WTC11 (cell line): ENCODE data around the gene CHN1. TPM values are rescaled to one million over a fixed set of nuclear protein-coding genes. Genes with fewer than 3 reads are reported as not detected.

Experiments used
- ATAC-seq: fragments of 200-7000 bp; cut with Tn5 transposase; 2 replicates; pipeline ENCODE4 v1.10.0; 2021; ENCODE audit warnings: mild to moderate bottlenecking, moderate library complexity
- CTCF ChIA-PET: fragments of 300-600 bp; sonication (Branson Sonifier 250); formaldehyde crosslinking; loops from one replicate; lab custom pipeline; 2021; ENCODE audit warnings: antibody characterized with exemption; lab: Charles Lee
- POLR2A ChIA-PET: fragments of 350-600 bp; sonication (Branson Sonifier 250); formaldehyde crosslinking; loops from one replicate; lab custom pipeline; 2021; ENCODE audit warnings: antibody characterized with exemption; lab: Charles Lee
- DNase-seq: peaks from one replicate; pipeline ENCODE4 v3.0.0; 2021; ENCODE audit warnings: low spot score
- H3K27ac Mint-ChIP-seq: 2 replicates; pipeline ENCODE4 v1.8.0; 2021; ENCODE audit warnings: mixed read lengths
- H3K27me3 Mint-ChIP-seq: 2 replicates; pipeline ENCODE4 v1.8.0; 2021; ENCODE audit warnings: low read depth, mild to moderate bottlenecking, moderate library complexity, mixed read lengths
- H3K36me3 Mint-ChIP-seq: 2 replicates; pipeline ENCODE4 v1.8.0; 2021; ENCODE audit warnings: mixed read lengths
- H3K4me1 Mint-ChIP-seq: 2 replicates; pipeline ENCODE4 v1.8.0; 2022; ENCODE audit warnings: mixed read lengths
- H3K4me3 Mint-ChIP-seq: 2 replicates; pipeline ENCODE4 v1.8.0; 2021; ENCODE audit warnings: mild to moderate bottlenecking, moderate library complexity, mixed read lengths
- H3K9me3 Mint-ChIP-seq: 2 replicates; pipeline ENCODE4 v1.8.0; 2021; ENCODE audit warnings: mixed read lengths
- ATF1 ChIP-seq: sonication (generic); formaldehyde crosslinking; IDR thresholded peaks from 2 replicates; pipeline ENCODE4 v1.8.1; 2023; ENCODE audit warnings: mild to moderate bottlenecking, moderate library complexity, missing genetic modification reagents
- GRHL2 ChIP-seq: fragments of 250-450 bp; sonication (Bioruptor Pico); IDR thresholded peaks from 2 replicates; pipeline ENCODE4 v1.8.0; 2022; ENCODE audit warnings: mild to moderate bottlenecking, moderate library complexity; ENCODE audit not compliant: insufficient replicate concordance, severe bottlenecking
- JAZF1 ChIP-seq: fragments of 250-450 bp; sonication (Bioruptor Pico); IDR thresholded peaks from 2 replicates; pipeline ENCODE4 v1.9.0; 2021; ENCODE audit warnings: moderate library complexity, mild to moderate bottlenecking, inconsistent platforms
- MXD4 ChIP-seq: fragments of 250-450 bp; sonication (Bioruptor Pico); IDR thresholded peaks from 2 replicates; pipeline ENCODE4 v1.8.0; 2021; ENCODE audit warnings: mild to moderate bottlenecking, moderate library complexity, borderline replicate concordance
- NFE2L1 ChIP-seq: sonication (generic); formaldehyde crosslinking; IDR thresholded peaks from 2 replicates; pipeline ENCODE4 v1.8.1; 2023; ENCODE audit warnings: missing genetic modification reagents
- NFYB ChIP-seq: sonication (generic); formaldehyde crosslinking; conservative IDR thresholded peaks from 2 replicates; pipeline ENCODE4 v1.8.0; 2022; ENCODE audit warnings: low read depth, missing genetic modification reagents
- PREB ChIP-seq: sonication (generic); formaldehyde crosslinking; IDR thresholded peaks from 2 replicates; pipeline ENCODE4 v1.8.1; 2022; ENCODE audit warnings: mild to moderate bottlenecking, missing genetic modification reagents, moderate library complexity, borderline replicate concordance
- SMAD3 ChIP-seq: sonication (generic); formaldehyde crosslinking; IDR thresholded peaks from 2 replicates; pipeline ENCODE4 v1.8.0; 2022; ENCODE audit warnings: missing genetic modification reagents, mild to moderate bottlenecking, borderline replicate concordance
- TEAD1 ChIP-seq: sonication (generic); formaldehyde crosslinking; IDR thresholded peaks from 2 replicates; pipeline ENCODE4 v1.8.0; 2022; ENCODE audit warnings: mild to moderate bottlenecking, missing genetic modification reagents
- TEAD4 ChIP-seq: sonication (generic); formaldehyde crosslinking; IDR thresholded peaks from 2 replicates; pipeline ENCODE4 v1.8.0; 2022; ENCODE audit warnings: mild to moderate bottlenecking, missing genetic modification reagents
- ZBTB43 ChIP-seq: sonication (generic); formaldehyde crosslinking; IDR thresholded peaks from 2 replicates; pipeline ENCODE4 v1.8.1; 2023; ENCODE audit warnings: mild to moderate bottlenecking, missing genetic modification reagents
- ZNF121 ChIP-seq: sonication (generic); formaldehyde crosslinking; IDR thresholded peaks from 2 replicates; pipeline ENCODE4 v1.8.0; 2023; ENCODE audit warnings: missing genetic modification reagents
- ZNF317 ChIP-seq: sonication (generic); formaldehyde crosslinking; IDR thresholded peaks from 2 replicates; pipeline ENCODE4 v1.8.1; 2023; ENCODE audit warnings: low read depth, mild to moderate bottlenecking, moderate library complexity, missing genetic modification reagents, borderline replicate concordance
- ZNF396 ChIP-seq: fragments of 250-450 bp; sonication (Bioruptor Pico); IDR thresholded peaks from 2 replicates; pipeline ENCODE4 v1.8.0; 2021; ENCODE audit warnings: mild to moderate bottlenecking, moderate library complexity, borderline replicate concordance
- total RNA-seq: library from RNA; stranded (reverse); gene quantifications from 3 replicates; pipeline ENCODE4 v1.2.3, GENCODE V29; 2021
- TF ChIP-seq, protein P1 (sequence below): sonication (generic); formaldehyde crosslinking; IDR thresholded peaks from 2 replicates; pipeline ENCODE4 v1.8.0; 2022; ENCODE audit warnings: mild to moderate bottlenecking, missing genetic modification reagents
- TF ChIP-seq, protein P2 (sequence below): fragments of 250-450 bp; sonication (Bioruptor Pico); IDR thresholded peaks from 2 replicates; pipeline ENCODE4 v1.9.0; 2021; ENCODE audit warnings: mild to moderate bottlenecking
- TF ChIP-seq, protein P3 (sequence below): sonication (generic); formaldehyde crosslinking; IDR thresholded peaks from 2 replicates; pipeline ENCODE4 v1.8.1; 2023; ENCODE audit warnings: mild to moderate bottlenecking, moderate library complexity, missing genetic modification reagents
- TF ChIP-seq, protein P4 (sequence below): sonication (generic); formaldehyde crosslinking; IDR thresholded peaks from 2 replicates; pipeline ENCODE4 v1.8.0; 2022; ENCODE audit warnings: mild to moderate bottlenecking, missing genetic modification reagents
- TF ChIP-seq, protein P5 (sequence below): sonication (generic); formaldehyde crosslinking; IDR thresholded peaks from 2 replicates; pipeline ENCODE4 v1.8.1; 2023; ENCODE audit warnings: mild to moderate bottlenecking, missing genetic modification reagents, moderate library complexity
- TF ChIP-seq, protein P6 (sequence below): fragments of 250-450 bp; sonication (Bioruptor Pico); IDR thresholded peaks from 2 replicates; pipeline ENCODE4 v1.9.0; 2021; ENCODE audit warnings: mild to moderate bottlenecking
- TF ChIP-seq, protein P7 (sequence below): sonication (generic); formaldehyde crosslinking; conservative IDR thresholded peaks from 2 replicates; pipeline ENCODE4 v1.8.1; 2023; ENCODE audit warnings: mild to moderate bottlenecking, low read depth, missing genetic modification reagents, moderate library complexity

The CHN1 gene
- total RNA-seq, 1 experiment from 2014 or later, result 30.0 TPM

GRCh38 chr2:174791020-174791419 lies 214.2 kb downstream of the CHN1 start:
- TF ChIP-seq ATF1 (CRISPR knock-in tag) (no peak), ZNF317 (CRISPR knock-in tag) (no peak), ZNF396 (no peak), MXD4 (CRISPR knock-in tag) (no peak)
- TF ChIP-seq, protein P1, sequence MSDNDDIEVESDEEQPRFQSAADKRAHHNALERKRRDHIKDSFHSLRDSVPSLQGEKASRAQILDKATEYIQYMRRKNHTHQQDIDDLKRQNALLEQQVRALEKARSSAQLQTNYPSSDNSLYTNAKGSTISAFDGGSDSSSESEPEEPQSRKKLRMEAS (CRISPR knock-in tag), result no peak

GRCh38 chr2:174789001-174789400 lies 216.2 kb downstream of the CHN1 start:
- DNase-seq (no peak), ATAC-seq (no peak)
- ChIA-PET CTCF (interaction anchor here (0.8 to 5.1 kb wide), 8 partner anchors 10 to 201 kb away, joined by 3 to 45 read pairs (median 4); no protein-coding TSS in a partner anchor), POLR2A (interaction anchor here (0.6 to 1.3 kb wide), 3 partner anchors 10 to 47 kb away, joined by 3 to 6 read pairs (median 3); no protein-coding TSS in a partner anchor)
- Mint-ChIP-seq H3K36me3 (peaks cover 5% of the 10 kb centered on the region; the same call in 1 of the 2 replicates), H3K27ac (peak overlapping the region; percentile 70), H3K4me3 (no peak overlapping the region), H3K9me3 (0 out of 2 replicates have a peak, but pooled peaks cover 3% of the 10 kb centered on the region), H3K4me1 (peaks cover 82% of the 10 kb centered on the region), H3K27me3 (no peaks in the 10 kb centered on the region)
- no peak for TF ChIP-seq GRHL2 (CRISPR knock-in tag)
- TF ChIP-seq, protein P2, sequence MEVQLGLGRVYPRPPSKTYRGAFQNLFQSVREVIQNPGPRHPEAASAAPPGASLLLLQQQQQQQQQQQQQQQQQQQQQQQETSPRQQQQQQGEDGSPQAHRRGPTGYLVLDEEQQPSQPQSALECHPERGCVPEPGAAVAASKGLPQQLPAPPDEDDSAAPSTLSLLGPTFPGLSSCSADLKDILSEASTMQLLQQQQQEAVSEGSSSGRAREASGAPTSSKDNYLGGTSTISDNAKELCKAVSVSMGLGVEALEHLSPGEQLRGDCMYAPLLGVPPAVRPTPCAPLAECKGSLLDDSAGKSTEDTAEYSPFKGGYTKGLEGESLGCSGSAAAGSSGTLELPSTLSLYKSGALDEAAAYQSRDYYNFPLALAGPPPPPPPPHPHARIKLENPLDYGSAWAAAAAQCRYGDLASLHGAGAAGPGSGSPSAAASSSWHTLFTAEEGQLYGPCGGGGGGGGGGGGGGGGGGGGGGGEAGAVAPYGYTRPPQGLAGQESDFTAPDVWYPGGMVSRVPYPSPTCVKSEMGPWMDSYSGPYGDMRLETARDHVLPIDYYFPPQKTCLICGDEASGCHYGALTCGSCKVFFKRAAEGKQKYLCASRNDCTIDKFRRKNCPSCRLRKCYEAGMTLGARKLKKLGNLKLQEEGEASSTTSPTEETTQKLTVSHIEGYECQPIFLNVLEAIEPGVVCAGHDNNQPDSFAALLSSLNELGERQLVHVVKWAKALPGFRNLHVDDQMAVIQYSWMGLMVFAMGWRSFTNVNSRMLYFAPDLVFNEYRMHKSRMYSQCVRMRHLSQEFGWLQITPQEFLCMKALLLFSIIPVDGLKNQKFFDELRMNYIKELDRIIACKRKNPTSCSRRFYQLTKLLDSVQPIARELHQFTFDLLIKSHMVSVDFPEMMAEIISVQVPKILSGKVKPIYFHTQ (CRISPR knock-in tag), result no peak
- no peak for TF ChIP-seq ZNF396
- TF ChIP-seq NFYB (CRISPR knock-in tag), result no peak
- no peak for TF ChIP-seq ZBTB43 (CRISPR knock-in tag)
- TF ChIP-seq, protein P3, sequence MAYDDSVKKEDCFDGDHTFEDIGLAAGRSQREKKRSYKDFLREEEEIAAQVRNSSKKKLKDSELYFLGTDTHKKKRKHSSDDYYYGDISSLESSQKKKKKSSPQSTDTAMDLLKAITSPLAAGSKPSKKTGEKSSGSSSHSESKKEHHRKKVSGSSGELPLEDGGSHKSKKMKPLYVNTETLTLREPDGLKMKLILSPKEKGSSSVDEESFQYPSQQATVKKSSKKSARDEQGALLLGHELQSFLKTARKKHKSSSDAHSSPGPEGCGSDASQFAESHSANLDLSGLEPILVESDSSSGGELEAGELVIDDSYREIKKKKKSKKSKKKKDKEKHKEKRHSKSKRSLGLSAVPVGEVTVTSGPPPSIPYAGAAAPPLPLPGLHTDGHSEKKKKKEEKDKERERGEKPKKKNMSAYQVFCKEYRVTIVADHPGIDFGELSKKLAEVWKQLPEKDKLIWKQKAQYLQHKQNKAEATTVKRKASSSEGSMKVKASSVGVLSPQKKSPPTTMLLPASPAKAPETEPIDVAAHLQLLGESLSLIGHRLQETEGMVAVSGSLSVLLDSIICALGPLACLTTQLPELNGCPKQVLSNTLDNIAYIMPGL (CRISPR knock-in tag), result no peak
- TF ChIP-seq JAZF1 (CRISPR knock-in tag), result no peak
- no peak for TF ChIP-seq PREB (CRISPR knock-in tag)
- no peak for TF ChIP-seq ZNF317 (CRISPR knock-in tag)
- TF ChIP-seq, protein P4, sequence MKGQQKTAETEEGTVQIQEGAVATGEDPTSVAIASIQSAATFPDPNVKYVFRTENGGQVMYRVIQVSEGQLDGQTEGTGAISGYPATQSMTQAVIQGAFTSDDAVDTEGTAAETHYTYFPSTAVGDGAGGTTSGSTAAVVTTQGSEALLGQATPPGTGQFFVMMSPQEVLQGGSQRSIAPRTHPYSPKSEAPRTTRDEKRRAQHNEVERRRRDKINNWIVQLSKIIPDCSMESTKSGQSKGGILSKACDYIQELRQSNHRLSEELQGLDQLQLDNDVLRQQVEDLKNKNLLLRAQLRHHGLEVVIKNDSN, result no peak
- TF ChIP-seq, protein P5, sequence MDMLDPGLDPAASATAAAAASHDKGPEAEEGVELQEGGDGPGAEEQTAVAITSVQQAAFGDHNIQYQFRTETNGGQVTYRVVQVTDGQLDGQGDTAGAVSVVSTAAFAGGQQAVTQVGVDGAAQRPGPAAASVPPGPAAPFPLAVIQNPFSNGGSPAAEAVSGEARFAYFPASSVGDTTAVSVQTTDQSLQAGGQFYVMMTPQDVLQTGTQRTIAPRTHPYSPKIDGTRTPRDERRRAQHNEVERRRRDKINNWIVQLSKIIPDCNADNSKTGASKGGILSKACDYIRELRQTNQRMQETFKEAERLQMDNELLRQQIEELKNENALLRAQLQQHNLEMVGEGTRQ (CRISPR knock-in tag), result no peak
- no peak for TF ChIP-seq TEAD1 (CRISPR knock-in tag)
- TF ChIP-seq NFE2L1 (CRISPR knock-in tag), result no peak
- no peak for TF ChIP-seq SMAD3 (CRISPR knock-in tag)
- TF ChIP-seq, protein P6, sequence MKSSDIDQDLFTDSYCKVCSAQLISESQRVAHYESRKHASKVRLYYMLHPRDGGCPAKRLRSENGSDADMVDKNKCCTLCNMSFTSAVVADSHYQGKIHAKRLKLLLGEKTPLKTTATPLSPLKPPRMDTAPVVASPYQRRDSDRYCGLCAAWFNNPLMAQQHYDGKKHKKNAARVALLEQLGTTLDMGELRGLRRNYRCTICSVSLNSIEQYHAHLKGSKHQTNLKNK (CRISPR knock-in tag), result no peak
- TF ChIP-seq TEAD4 (CRISPR knock-in tag), result no peak
- TF ChIP-seq ZNF121 (CRISPR knock-in tag), result no peak
- TF ChIP-seq, protein P7, sequence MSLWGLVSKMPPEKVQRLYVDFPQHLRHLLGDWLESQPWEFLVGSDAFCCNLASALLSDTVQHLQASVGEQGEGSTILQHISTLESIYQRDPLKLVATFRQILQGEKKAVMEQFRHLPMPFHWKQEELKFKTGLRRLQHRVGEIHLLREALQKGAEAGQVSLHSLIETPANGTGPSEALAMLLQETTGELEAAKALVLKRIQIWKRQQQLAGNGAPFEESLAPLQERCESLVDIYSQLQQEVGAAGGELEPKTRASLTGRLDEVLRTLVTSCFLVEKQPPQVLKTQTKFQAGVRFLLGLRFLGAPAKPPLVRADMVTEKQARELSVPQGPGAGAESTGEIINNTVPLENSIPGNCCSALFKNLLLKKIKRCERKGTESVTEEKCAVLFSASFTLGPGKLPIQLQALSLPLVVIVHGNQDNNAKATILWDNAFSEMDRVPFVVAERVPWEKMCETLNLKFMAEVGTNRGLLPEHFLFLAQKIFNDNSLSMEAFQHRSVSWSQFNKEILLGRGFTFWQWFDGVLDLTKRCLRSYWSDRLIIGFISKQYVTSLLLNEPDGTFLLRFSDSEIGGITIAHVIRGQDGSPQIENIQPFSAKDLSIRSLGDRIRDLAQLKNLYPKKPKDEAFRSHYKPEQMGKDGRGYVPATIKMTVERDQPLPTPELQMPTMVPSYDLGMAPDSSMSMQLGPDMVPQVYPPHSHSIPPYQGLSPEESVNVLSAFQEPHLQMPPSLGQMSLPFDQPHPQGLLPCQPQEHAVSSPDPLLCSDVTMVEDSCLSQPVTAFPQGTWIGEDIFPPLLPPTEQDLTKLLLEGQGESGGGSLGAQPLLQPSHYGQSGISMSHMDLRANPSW (CRISPR knock-in tag), result no peak

More at GRCh38 chr2:174791020-174791419, 214.2 kb downstream of the CHN1 start:
- DNase-seq (no peak), ATAC-seq (no peak)
- H3K9me3 Mint-ChIP-seq, result 0 out of 2 replicates have a peak, but pooled peaks cover 3% of the 10 kb centered on the region
- no peak overlapping the region for H3K4me3 Mint-ChIP-seq
- CTCF ChIA-PET, result interaction anchor here (0.9 to 5.1 kb wide), 3 partner anchors 15 to 42 kb away, joined by 4 to 45 read pairs (median 4); no protein-coding TSS in a partner anchor
- H3K4me1 Mint-ChIP-seq, result peaks cover 93% of the 10 kb centered on the region
- POLR2A ChIA-PET, result no interaction called here
- H3K27ac Mint-ChIP-seq, result peak overlapping the region; percentile 82; the same call in 1 of the 2 replicates
- H3K36me3 Mint-ChIP-seq, result peaks cover 5% of the 10 kb centered on the region; the same call in 1 of the 2 replicates
- H3K27me3 Mint-ChIP-seq, result no peaks in the 10 kb centered on the region
